ENCODE results near the gene KANSL1.

KANSL1 gene

GRCh38 chr17:46027976-46028325 lies 165.3 kb downstream of the KANSL1 start:
- H2BK15ac ChIP-seq (ENCODE audit: low read depth, poor library complexity, severe bottlenecking), result no peak overlapping the region
- H3K14ac ChIP-seq (ENCODE audit: low read length in 2 of 2), result no peak overlapping the region
- H2BK5ac ChIP-seq (ENCODE audit: low read depth, low read length, poor library complexity, severe bottlenecking), result no peak overlapping the region
- peaks cover 74 to 86% of the 10 kb centered on the region in 2 experiments for H3K36me3 ChIP-seq (ENCODE audit: control insufficient read depth in 1 of 2, insufficient read depth in 2 of 2, low read depth in 1 of 2, low read length in 2 of 2)
- H2BK12ac ChIP-seq (ENCODE audit: low read length in 2 of 2), result no peak overlapping the region
- no peaks in the 10 kb centered on the region for H3K9me3 ChIP-seq (ENCODE audit: control insufficient read depth, low read length)
- no peak overlapping the region for H3K4ac ChIP-seq (ENCODE audit: low read depth in 1 of 2, low read length in 2 of 2)
- H2BK120ac ChIP-seq (ENCODE audit: low read depth, low read length), result no peak overlapping the region
- peaks cover 4% of the 10 kb centered on the region for H3K4me1 ChIP-seq (ENCODE audit: control insufficient read depth, insufficient read depth, low read depth, low read length)
- H3K27ac ChIP-seq (ENCODE audit: low read length, poor library complexity, severe bottlenecking), result no peak overlapping the region
- no peak overlapping the region for H3K4me3 ChIP-seq (ENCODE audit: insufficient read depth in 1 of 2, low read depth in 1 of 2, low read length in 2 of 2)
- no peak overlapping the region for H3K4me2 ChIP-seq (ENCODE audit: low read length, poor library complexity, severe bottlenecking)
- H4K8ac ChIP-seq (ENCODE audit: low read length), result no peak overlapping the region
- H2AK5ac ChIP-seq (ENCODE audit: low read length, severe bottlenecking), result no peak overlapping the region
- no peak overlapping the region for H3K18ac ChIP-seq (ENCODE audit: low read depth in 1 of 2, low read length in 2 of 2)
- H3K27me3 ChIP-seq (ENCODE audit: control insufficient read depth in 1 of 2, insufficient read depth in 1 of 2, low read length in 2 of 2), result no peaks in the 10 kb centered on the region
- DNase-seq, result no peak
- 96% methylated on average over 4 of the region's 4 CpGs for WGBS
- H3K9ac ChIP-seq (ENCODE audit: low read length), result no peak overlapping the region
- no peak overlapping the region for H4K91ac ChIP-seq (ENCODE audit: low read length)
- peaks cover 35% of the 10 kb centered on the region for H3K79me1 ChIP-seq (replicated peaks; ENCODE audit: low read length, poor library complexity, severe bottlenecking)
- H3K23ac ChIP-seq (ENCODE audit: low read length in 2 of 2), result no peak overlapping the region
- no peak overlapping the region for H2AFZ ChIP-seq (ENCODE audit: low read depth, low read length)

- Histone ChIP-seq H4K8ac (ENCODE audit: low read length) (no peak overlapping the region), H2BK15ac (ENCODE audit: low read depth, poor library complexity, severe bottlenecking) (no peak overlapping the region), H2AFZ (ENCODE audit: low read depth, low read length) (no peak overlapping the region), H3K27ac (ENCODE audit: low read length, poor library complexity, severe bottlenecking) (no peak overlapping the region), H2BK5ac (ENCODE audit: low read depth, low read length, poor library complexity, severe bottlenecking) (no peak overlapping the region), H3K4ac (ENCODE audit: low read depth in 1 of 2, low read length in 2 of 2) (no peak overlapping the region), H3K4me3 (ENCODE audit: insufficient read depth in 1 of 2, low read depth in 1 of 2, low read length in 2 of 2) (no peak overlapping the region), H2BK12ac (ENCODE audit: low read length in 2 of 2) (no peak overlapping the region), H3K79me1 (replicated peaks; ENCODE audit: low read length, poor library complexity, severe bottlenecking) (peaks cover 34% of the 10 kb centered on the region), H3K4me1 (ENCODE audit: control insufficient read depth, insufficient read depth, low read depth, low read length) (peaks cover 4% of the 10 kb centered on the region), H4K91ac (ENCODE audit: low read length) (no peak overlapping the region), H3K9ac (ENCODE audit: low read length) (no peak overlapping the region), H3K4me2 (ENCODE audit: low read length, poor library complexity, severe bottlenecking) (no peak overlapping the region), H3K27me3 (ENCODE audit: control insufficient read depth in 1 of 2, insufficient read depth in 1 of 2, low read length in 2 of 2) (no peaks in the 10 kb centered on the region), H3K9me3 (ENCODE audit: control insufficient read depth, low read length) (no peaks in the 10 kb centered on the region), H2BK120ac (ENCODE audit: low read depth, low read length) (no peak overlapping the region), H2AK5ac (ENCODE audit: low read length, severe bottlenecking) (no peak overlapping the region), H3K18ac (ENCODE audit: low read depth in 1 of 2, low read length in 2 of 2) (no peak overlapping the region), H3K23ac (ENCODE audit: low read length in 2 of 2) (no peak overlapping the region), H3K14ac (ENCODE audit: low read length in 2 of 2) (no peak overlapping the region), H3K36me3 (ENCODE audit: control insufficient read depth in 1 of 2, insufficient read depth in 2 of 2, low read depth in 1 of 2, low read length in 2 of 2) (peaks cover 75 to 86% of the 10 kb centered on the region in 2 experiments)
- DNase-seq, result no peak
- WGBS, result 97% methylated on average over 10 of the region's 12 CpGs
Measured at GRCh38 chr17:46027048-46027975, 165.9 kb downstream of the KANSL1 start.

GRCh38 chr17:46026166-46027047 lies 166.8 kb downstream of the KANSL1 start:
- Histone ChIP-seq H3K4me1 (ENCODE audit: control insufficient read depth, insufficient read depth, low read depth, low read length) (peaks cover 4% of the 10 kb centered on the region), H3K27me3 (ENCODE audit: control insufficient read depth in 1 of 2, insufficient read depth in 1 of 2, low read length in 2 of 2) (no peaks in the 10 kb centered on the region), H3K36me3 (ENCODE audit: control insufficient read depth in 1 of 2, insufficient read depth in 2 of 2, low read depth in 1 of 2, low read length in 2 of 2) (peaks cover 68 to 79% of the 10 kb centered on the region in 2 experiments), H4K91ac (ENCODE audit: low read length) (no peak overlapping the region), H3K4ac (ENCODE audit: low read depth in 1 of 2, low read length in 2 of 2) (no peak overlapping the region), H2BK120ac (ENCODE audit: low read depth, low read length) (no peak overlapping the region), H3K14ac (ENCODE audit: low read length in 2 of 2) (no peak overlapping the region), H3K4me3 (ENCODE audit: insufficient read depth in 1 of 2, low read depth in 1 of 2, low read length in 2 of 2) (no peak overlapping the region), H3K79me1 (replicated peaks; ENCODE audit: low read length, poor library complexity, severe bottlenecking) (peaks cover 27% of the 10 kb centered on the region), H2AK5ac (ENCODE audit: low read length, severe bottlenecking) (no peak overlapping the region), H3K23ac (ENCODE audit: low read length in 2 of 2) (peak overlapping the region in 1 of 2 experiments; percentile 3), H2BK12ac (ENCODE audit: low read length in 2 of 2) (no peak overlapping the region), H2BK5ac (ENCODE audit: low read depth, low read length, poor library complexity, severe bottlenecking) (no peak overlapping the region), H3K18ac (ENCODE audit: low read depth in 1 of 2, low read length in 2 of 2) (no peak overlapping the region), H3K4me2 (ENCODE audit: low read length, poor library complexity, severe bottlenecking) (no peak overlapping the region), H2AFZ (ENCODE audit: low read depth, low read length) (no peak overlapping the region), H2BK15ac (ENCODE audit: low read depth, poor library complexity, severe bottlenecking) (no peak overlapping the region), H3K9me3 (ENCODE audit: control insufficient read depth, low read length) (no peaks in the 10 kb centered on the region), H3K27ac (ENCODE audit: low read length, poor library complexity, severe bottlenecking) (no peak overlapping the region), H3K9ac (ENCODE audit: low read length) (no peak overlapping the region), H4K8ac (ENCODE audit: low read length) (no peak overlapping the region)
- 91% methylated on average over 17 of the region's 17 CpGs for WGBS
- no peak for DNase-seq

All from mesenchymal stem cell (in vitro differentiated cells and primary cell).